Large intestine (tissue), 3 donors: Measurements from ENCODE around the gene EDEM2. TPM values are rescaled to one million over a fixed set of nuclear protein-coding genes. Genes with fewer than 3 reads are reported as not detected.

Experiments used
- DNase-seq, 2 donors: peaks; one replicate each; pipeline versions ENCODE4 v3.0.0 to v3.0.0-alpha.2; 2013
- H3K27ac ChIP-seq: one replicate; pipeline ENCODE4 v1.5.1; 2013; ENCODE audit warnings: low read length
- H3K27me3 ChIP-seq: 2 replicates; pipeline ENCODE4 v1.6.1; 2013; ENCODE audit warnings: low read length; ENCODE audit not compliant: control insufficient read depth, insufficient read depth
- H3K36me3 ChIP-seq: 2 replicates; pipeline ENCODE4 v1.6.1; 2013; ENCODE audit warnings: low read length; ENCODE audit not compliant: control insufficient read depth, insufficient read depth
- H3K4me1 ChIP-seq: one replicate; pipeline ENCODE4 v1.6.1; 2013; ENCODE audit warnings: low read length; ENCODE audit not compliant: control insufficient read depth, insufficient read depth
- H3K4me3 ChIP-seq: one replicate; pipeline ENCODE4 v1.5.1; 2013; ENCODE audit warnings: low read length
- H3K9me3 ChIP-seq: one replicate; pipeline ENCODE4 v1.6.1; 2013; ENCODE audit warnings: mild to moderate bottlenecking, low read depth, low read length, moderate library complexity; ENCODE audit not compliant: control insufficient read depth
- WGBS: methylation state at CpG from one replicate; pipeline ENCODE4 v1.1.5; 2013; ENCODE audit warnings: low lambda C conversion rate; ENCODE audit not compliant: insufficient coverage; 5-methylcytosine and 5-hydroxymethylcytosine counted together
- polyA plus RNA-seq: library from polyadenylated mRNA; unstranded; fragments of 120-200 nt; gene quantifications from one replicate; pipeline ENCODE4 v1.2.1, GENCODE V29; 2013

Gene EDEM2
- polyA plus RNA-seq, 1 donor: 18.6 TPM

- no peaks in the 10 kb centered on the region for H3K27me3 ChIP-seq
- WGBS: 80% methylated on average over 1 of the region's 4 CpGs
- H3K36me3 ChIP-seq: peaks cover 12% of the 10 kb centered on the region
- no peak overlapping the region for H3K27ac ChIP-seq
- no peak for DNase-seq
- H3K9me3 ChIP-seq: no peaks in the 10 kb centered on the region
- no peak overlapping the region for H3K4me3 ChIP-seq
- H3K4me1 ChIP-seq: no peaks in the 10 kb centered on the region
Observed at GRCh38 chr20:35111141-35111888, 35.8 kb downstream of the EDEM2 start.

DNA sequence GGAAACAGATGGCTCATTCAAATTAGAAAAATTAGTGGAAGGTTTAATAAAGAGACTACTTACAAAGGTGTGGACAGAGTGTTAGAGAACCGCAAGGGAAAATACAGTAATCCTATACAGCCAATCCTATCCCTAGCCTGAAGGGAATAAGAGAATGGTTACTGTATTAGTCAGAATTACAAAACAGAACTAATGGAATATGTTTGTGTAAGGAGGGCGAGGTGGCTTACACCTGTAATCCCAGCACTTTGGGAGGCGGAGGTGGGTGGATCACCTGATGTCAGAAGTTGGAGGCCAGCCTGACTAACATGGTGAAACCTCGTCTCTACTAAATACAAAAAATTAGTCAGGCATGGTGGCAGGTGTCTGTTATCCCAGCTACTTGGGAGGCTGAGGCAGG is 38.2 kb downstream of the EDEM2 start:
- H3K4me1 ChIP-seq: no peaks in the 10 kb centered on the region
- H3K27ac ChIP-seq: no peak overlapping the region
- H3K36me3 ChIP-seq: no peaks in the 10 kb centered on the region
- no peak overlapping the region for H3K4me3 ChIP-seq
- no peak for DNase-seq
- no peaks in the 10 kb centered on the region for H3K9me3 ChIP-seq
- H3K27me3 ChIP-seq: no peaks in the 10 kb centered on the region
- WGBS: 86% methylated on average over 1 of the region's 4 CpGs

DNA sequence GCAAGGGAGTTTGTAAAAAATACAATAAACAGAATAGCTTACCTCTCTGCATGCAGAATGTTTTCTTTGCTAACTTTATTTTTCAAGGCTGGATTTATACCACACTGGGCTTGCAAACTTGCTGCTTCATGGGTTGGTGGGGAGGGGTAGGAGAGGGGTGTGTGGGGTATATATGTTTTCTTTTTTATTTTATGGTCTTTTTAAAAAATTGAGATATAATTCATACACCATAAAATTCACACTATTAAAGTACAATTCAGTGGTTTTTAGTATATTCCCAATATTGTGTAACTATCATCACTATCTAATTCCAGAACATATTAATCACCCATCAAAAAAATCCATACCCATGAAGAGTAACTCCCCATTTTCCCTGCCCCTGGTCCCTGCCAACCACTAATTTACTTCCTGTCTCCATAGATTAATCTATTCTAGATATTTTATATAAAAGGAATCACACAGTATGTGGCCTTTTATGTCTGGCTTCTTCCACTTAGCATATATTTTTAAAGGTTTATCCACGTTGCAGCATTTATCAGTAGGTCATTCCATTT is 40.2 kb downstream of the EDEM2 start:
- no peak overlapping the region for H3K4me3 ChIP-seq
- no peak for DNase-seq
- H3K27me3 ChIP-seq: no peaks in the 10 kb centered on the region
- H3K36me3 ChIP-seq: no peaks in the 10 kb centered on the region
- no peak overlapping the region for H3K27ac ChIP-seq
- no CpG with 5 or more reads among the region's 1 CpG for WGBS
- no peaks in the 10 kb centered on the region for H3K9me3 ChIP-seq
- no peaks in the 10 kb centered on the region for H3K4me1 ChIP-seq

DNA sequence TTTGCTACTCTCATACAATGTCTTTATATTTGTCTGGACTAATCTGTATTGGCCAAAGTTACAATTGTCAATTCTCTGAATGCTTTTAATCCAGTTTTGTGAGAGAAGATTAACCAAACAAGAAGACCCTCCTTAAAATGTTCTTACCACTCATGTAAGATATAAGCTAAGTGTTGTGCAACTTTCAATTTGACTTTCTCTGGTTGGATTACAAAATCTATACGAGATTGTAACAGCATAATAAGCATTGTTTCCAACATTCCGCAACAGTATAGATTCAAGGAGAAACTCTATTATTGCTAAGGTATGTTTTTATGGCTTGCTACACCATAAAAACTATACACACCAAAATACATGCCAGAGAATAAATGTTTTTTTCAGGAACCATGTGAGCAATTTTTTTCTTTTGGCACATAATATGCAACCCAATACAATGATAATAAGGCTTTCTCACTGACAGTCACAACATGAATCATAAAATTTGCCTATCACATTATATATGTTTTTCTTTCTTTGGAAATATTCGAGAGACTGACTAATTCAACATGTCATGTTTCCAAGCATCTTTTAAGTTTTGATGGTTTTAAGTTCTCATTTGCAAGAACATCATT is 42.3 kb downstream of the EDEM2 start:
- 80% methylated on average over 1 of the region's 3 CpGs for WGBS
- Histone ChIP-seq H3K4me3 (no peak overlapping the region), H3K36me3 (no peaks in the 10 kb centered on the region), H3K4me1 (no peaks in the 10 kb centered on the region), H3K27me3 (no peaks in the 10 kb centered on the region), H3K9me3 (no peaks in the 10 kb centered on the region), H3K27ac (no peak overlapping the region)
- DNase-seq: no peak

DNA sequence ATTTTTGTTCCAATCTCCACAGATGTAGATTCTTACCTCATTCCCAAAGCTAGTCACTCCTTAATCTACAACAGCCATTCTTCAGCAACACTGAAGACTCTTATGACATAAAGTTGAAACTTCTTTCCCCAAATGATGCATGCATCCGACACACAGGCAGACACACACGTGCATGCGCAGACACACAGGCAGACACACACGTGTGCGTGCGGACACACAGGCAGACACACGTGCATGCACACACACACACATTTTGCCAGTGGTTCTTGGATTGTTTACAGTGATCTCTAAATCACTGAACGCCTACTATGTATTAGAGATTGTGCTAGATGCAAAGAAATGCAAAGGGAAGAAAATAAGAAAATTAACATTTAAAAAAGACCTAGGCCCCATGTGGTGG is 45.5 kb downstream of the EDEM2 start:
- DNase-seq: no peak
- Histone ChIP-seq H3K4me3 (no peak overlapping the region), H3K4me1 (no peaks in the 10 kb centered on the region), H3K27me3 (no peaks in the 10 kb centered on the region), H3K27ac (no peak overlapping the region), H3K9me3 (no peaks in the 10 kb centered on the region), H3K36me3 (no peaks in the 10 kb centered on the region)
- no CpG with 5 or more reads among the region's 8 CpGs for WGBS

GRCh38 chr20:35093267-35093884 is 53.8 kb downstream of the EDEM2 start:
- 100% methylated on average over 1 of the region's 8 CpGs for WGBS
- H3K4me3 ChIP-seq: peak overlapping the region; percentile 91
- no peaks in the 10 kb centered on the region for H3K36me3 ChIP-seq
- no peak overlapping the region for H3K27ac ChIP-seq
- H3K9me3 ChIP-seq: no peaks in the 10 kb centered on the region
- peaks cover 10% of the 10 kb centered on the region for H3K4me1 ChIP-seq
- no peaks in the 10 kb centered on the region for H3K27me3 ChIP-seq
- no peak for DNase-seq

GRCh38 chr20:35092524-35093266 is 54.4 kb downstream of the EDEM2 start, which contains the start of gene TRPC4AP:
TRPC4AP (minus strand) TSS chr20:35092807; CDS start chr20:35092781, 26 bp downstream.
- Histone ChIP-seq H3K9me3 (no peaks in the 10 kb centered on the region), H3K36me3 (no peaks in the 10 kb centered on the region), H3K27me3 (no peaks in the 10 kb centered on the region), H3K4me1 (peaks cover 10% of the 10 kb centered on the region), H3K27ac (peak within 1 kb of the TSS; percentile 77), H3K4me3 (peak within 1 kb of the TSS; percentile 91)
- DNase-seq: peak; percentile 88 to 94
- WGBS: no CpG with 5 or more reads among the region's 69 CpGs

- Histone ChIP-seq H3K27me3 (no peaks in the 10 kb centered on the region), H3K36me3 (no peaks in the 10 kb centered on the region), H3K27ac (peak overlapping the region; percentile 77), H3K4me1 (peaks cover 10% of the 10 kb centered on the region), H3K4me3 (peak overlapping the region; percentile 91), H3K9me3 (no peaks in the 10 kb centered on the region)
- peak in 1 of 2 donors; percentile 19 for DNase-seq
- 0% methylated on average over 5 of the region's 28 CpGs for WGBS
Observed at GRCh38 chr20:35091816-35092523, 55.2 kb downstream of the EDEM2 start.

DNA sequence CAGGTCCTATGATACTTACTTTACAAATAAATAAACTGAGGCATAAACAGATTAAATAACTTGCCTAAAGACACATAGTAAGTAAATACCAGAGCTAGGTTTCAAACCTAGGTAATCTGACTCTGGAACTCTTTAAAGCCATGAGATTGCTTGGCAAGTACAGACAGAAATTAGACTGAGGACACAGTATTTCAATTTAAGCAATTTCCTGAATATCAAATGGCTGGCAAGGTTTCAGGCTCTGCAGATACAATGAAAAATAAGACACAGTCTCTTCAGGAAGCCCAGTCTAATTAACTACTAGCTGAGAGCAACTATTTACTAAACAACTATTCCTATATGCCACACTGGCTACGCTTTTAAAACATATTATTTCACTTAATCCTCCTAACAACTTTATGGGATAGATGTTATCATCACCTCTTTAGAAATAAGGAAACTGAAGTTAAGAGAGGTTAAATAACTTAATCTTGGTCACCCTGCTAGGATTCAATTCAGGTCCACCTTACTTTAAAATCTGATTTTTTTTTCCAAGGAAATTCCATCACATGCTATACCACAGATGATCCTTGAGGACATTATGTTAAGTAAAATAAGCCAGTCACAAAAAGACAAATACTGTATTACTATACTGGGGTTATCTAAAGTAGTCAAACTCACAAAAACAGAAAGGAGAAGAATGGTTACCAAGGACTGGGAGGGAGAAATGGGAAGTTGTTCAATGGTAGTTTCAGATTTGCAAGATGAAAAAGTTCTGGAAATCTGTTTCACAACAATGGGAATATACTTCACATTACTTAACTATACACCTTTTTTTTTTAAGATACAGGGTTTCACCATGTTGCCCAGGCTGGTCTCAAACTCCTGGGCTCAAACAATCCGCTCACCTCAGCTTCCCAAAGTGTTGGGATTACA is 58.6 kb downstream of the EDEM2 start:
- H3K9me3 ChIP-seq: no peaks in the 10 kb centered on the region
- H3K27ac ChIP-seq: no peak overlapping the region
- H3K4me1 ChIP-seq: peaks cover 10% of the 10 kb centered on the region
- WGBS: no CpG with 5 or more reads among the region's 2 CpGs
- DNase-seq: no peak
- H3K4me3 ChIP-seq: no peak overlapping the region
- H3K27me3 ChIP-seq: no peaks in the 10 kb centered on the region
- H3K36me3 ChIP-seq: no peaks in the 10 kb centered on the region
